GM19025 (cell line): ENCODE results near the gene SELENOM.
"Not testable (repeated sequence)": the region's sequence is repeated elsewhere in the genome, so short reads cannot be mapped to it uniquely, and the experiment has no call there.

ENCODE experiments used
- ATAC-seq: cut with Tn5 transposase; IDR thresholded peaks from one replicate; pipeline ENCODE4 v1.9.1; 2021; ENCODE audit warnings: mild to moderate bottlenecking, low read depth, moderate library complexity; ENCODE audit not compliant: unreplicated experiment

SELENOM gene

GRCh38 chr22:31080848-31081649, 26.3 kb downstream of the SELENOM start, which contains the start of gene SMTN:
Gene SMTN, plus strand, starts transcription at chr22:31081318. Its CDS starts 1,941 bp downstream, at chr22:31083259.
- peak; percentile 51 for ATAC-seq

GRCh38 chr22:31080164-31080847, 27.1 kb downstream of the SELENOM start:
- ATAC-seq: no peak

DNA sequence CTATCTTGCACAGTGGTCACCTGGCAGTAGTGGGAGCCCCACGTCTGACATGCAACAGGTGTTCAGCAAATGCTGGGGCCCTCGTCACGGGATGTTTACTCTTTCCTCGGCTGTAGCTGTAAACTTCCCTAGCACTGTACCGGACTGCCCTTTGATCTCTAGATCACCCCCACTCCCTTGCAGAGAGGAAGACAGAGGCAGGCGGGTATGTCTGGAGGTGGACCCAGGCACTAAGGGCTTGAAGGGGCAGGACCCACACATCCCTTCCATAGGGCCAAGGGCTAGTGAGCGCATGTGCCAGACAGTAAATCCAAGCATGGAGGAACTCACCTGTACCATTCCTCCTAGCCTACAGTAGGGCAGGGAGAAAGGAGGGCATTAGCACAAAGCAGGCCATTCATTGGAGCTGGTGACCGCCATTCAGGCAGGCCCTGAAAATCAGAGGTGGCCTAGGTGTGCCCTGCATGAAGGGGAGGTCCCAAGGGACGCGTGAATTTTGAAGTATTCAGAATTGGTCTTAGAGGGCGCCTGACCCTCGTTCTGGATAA, 28.2 kb downstream of the SELENOM start:
- ATAC-seq: no peak

GRCh38 chr22:31078389-31078788, 29.0 kb downstream of the SELENOM start:
- not testable (repeated sequence) for ATAC-seq

GRCh38 chr22:31077681-31078080, 29.7 kb downstream of the SELENOM start:
- no peak for ATAC-seq

DNA sequence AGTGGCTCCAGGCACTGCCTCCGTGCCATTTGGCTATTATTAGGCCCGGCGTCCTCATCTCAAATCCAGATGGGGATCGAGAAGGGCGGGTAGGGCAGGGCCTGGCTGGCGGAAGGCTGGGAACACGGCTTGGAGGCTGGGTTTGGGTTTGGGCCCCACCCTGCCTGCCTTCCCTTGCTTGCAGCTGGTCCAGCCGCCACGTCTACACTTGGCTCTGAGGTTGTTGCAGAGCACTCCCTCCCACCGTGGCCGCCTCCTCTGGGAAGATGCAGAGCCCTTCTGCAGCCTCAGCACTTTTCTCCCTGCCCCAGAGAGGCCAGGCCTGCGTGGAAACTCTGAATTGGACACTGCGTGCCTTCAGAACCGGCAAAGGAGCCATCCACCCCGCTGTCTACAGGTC, 31.4 kb downstream of the SELENOM start:
- no peak for ATAC-seq

DNA sequence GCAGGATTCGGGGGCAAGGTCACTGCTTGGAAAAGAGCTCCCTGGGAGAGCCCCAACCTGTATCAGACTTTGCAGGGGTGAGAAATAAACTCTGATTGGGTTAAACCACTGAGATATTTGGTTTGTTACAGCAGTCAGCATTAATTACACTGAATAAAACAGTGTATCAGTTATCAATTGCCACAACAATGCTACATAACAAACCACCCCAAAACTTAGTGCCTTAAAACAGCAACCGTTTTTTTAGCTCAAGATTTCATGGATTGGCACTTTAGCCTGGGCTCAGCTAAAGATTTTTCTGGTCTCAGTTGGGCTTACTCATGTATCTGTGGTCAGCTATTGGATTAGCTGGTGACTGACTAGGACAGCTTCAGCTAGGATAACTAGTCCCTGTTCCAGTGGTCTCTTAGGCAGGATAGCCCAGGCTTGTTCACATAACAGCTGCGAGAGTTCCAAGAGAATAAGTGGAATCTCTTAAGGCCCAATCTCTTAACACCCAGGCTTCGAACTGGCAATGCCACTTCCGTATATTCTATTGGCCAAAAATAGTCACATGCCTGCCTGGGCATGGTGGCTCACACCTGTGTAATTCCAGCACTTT, 33.7 kb downstream of the SELENOM start:
- ATAC-seq: not testable (repeated sequence)

GRCh38 chr22:31073125-31073524, 34.2 kb downstream of the SELENOM start:
- ATAC-seq: not testable (repeated sequence)

DNA sequence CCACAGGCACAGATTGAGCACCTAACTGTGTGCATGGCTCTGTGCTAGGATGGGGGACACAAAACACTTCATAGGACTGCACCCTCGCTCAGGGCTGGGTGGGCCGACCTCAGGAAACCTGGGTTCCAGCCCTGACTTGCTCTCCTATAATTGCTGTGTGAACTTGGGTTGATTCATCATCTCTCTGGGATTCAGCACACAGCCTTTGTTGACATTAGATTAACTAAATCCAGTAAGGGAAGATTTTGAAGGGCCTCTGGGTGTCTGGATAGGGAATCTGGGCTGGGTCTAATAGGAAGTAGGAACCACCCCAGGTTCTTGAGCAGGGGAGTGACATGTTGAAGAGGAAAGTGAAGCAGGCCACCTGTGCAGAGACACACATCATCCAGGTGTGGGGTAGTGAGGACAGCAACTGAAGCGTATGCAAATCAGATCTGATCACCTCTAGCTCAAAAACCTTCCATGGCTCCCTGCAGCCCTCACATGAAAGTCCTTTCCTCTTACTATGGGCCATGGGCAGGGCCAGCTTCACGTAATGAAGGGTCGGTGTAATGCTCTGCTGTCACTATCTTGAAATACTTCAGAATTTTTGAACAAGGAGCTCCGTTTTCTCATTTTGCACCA, 37.6 kb downstream of the SELENOM start:
- ATAC-seq: not testable (repeated sequence)

GRCh38 chr22:31068970-31069369, 38.4 kb downstream of the SELENOM start:
- ATAC-seq: no peak

DNA sequence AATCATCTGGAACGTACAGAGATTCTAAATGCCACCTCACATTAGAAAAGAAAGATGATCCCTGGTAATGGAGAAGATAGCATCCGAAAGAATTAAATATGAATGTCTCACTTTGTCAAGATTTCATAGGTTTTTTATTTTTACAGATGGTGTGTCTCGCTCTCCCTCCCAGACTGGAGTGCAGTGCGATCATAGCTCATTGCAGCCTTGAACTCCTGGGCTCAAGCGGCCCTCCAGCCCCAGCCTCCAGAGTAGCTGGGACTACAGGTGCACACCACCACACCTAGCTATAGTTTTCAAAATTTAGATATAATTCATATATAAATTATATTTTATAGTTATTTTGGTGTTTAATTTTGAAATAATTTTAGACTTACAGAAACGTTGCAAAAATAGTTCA, 43.0 kb downstream of the SELENOM start:
- ATAC-seq: no peak

GRCh38 chr22:31062566-31063230, 44.7 kb downstream of the SELENOM start:
- no peak for ATAC-seq

DNA sequence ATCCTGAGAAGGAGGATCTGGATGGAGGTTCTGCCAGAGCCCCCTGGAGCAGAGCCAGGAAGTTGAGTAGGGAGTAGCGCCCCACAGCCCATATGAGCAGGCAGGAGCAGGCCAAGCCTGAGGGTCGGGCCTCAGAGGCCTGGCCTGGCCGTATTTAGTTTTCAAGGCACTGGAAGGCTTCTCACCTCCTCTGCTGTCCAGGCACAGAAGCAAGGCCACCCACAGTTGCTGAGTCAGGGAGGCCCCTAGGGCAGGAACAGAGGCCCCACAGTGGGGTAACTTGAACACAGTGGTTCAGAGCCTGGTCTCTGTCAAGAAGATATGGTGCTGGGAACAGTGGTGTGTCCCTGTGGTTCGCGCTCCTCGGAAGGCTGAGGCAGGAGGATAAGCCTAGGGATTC, 47.7 kb downstream of the SELENOM start:
- ATAC-seq: not testable (repeated sequence)

DNA sequence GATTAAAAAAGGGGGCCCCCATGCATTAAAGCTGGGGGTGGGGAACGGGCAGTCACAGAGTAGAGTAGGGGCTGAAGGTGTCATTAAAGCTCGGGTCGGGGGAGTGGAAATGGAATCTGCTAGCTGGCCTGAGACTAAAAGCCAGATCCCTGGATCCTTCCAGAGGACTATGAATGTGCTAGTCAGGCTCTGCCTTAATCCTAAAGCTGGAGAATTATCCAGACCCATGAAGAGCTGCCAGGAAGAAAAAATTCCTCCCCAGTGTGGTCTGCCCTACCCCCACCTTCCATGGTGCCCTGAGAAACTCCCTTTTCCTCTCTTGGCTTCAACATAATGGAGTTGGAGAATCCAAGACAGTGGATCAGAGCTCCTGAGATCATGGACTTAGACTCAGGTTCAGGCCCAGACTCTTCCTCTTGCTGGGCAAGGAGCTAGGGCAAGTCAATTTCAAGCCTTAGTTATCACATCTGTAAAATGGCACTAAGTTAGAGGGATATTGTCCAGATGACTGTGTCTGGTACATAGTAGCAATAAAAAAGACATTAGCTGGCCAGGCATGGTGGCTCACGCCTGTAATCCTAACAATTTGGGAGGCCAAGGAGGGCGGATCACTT, 50.3 kb downstream of the SELENOM start:
- no peak for ATAC-seq

GRCh38 chr22:31055635-31056159, 51.7 kb downstream of the SELENOM start:
- no peak for ATAC-seq

DNA sequence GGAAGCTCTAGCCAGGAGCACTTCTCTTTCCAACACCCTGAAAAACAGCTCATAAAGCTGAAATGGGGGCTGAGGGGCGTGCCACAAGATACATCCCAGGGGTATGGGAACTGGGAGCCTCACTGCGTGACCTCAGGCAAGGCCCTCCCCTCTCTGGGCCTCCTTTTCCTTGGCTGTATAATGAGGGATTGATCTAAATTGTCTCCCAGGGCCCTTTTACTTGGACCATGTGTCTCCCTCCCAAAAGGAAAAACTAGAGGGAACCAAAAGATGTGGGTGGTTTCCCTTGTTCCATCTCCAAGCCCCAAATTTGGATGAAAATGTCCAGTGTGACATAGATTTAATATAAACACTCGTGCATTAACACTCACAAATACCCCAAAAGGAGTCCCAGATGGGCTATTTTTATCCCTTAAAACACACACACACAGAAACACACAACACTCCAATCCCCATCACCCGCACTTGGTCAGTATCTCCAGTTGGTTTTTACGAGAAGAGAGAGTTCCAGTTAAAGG, 52.2 kb downstream of the SELENOM start:
- no peak for ATAC-seq
